ENCODE results near the gene STYK1.

DNA sequence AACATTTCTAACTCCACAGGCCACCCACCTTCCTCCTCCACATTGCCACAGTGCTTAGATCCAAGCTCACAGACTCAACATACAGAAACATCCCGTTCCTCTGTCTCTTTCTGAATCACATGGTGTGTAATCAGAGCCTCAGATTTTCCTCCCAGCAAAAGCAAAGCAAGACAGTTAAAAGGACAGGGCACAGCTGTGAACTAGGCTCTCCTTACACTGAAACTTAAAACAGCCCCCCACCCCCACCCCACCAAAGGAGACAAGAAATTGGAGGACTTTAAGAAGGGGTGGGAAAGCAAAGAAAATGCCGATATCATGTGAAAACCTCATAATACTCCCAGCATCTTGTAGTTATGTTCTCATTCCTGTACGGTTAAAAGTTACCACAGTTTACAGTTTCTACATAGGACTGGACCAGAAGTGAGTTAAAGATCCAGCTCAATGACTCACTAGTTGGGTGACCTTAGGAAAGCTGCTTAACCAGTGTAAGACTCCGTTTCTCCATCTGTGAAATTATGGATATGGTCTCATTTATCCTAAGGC is 44.5 kb upstream of the STYK1 start:
- TF ChIP-seq, protein P1, sequence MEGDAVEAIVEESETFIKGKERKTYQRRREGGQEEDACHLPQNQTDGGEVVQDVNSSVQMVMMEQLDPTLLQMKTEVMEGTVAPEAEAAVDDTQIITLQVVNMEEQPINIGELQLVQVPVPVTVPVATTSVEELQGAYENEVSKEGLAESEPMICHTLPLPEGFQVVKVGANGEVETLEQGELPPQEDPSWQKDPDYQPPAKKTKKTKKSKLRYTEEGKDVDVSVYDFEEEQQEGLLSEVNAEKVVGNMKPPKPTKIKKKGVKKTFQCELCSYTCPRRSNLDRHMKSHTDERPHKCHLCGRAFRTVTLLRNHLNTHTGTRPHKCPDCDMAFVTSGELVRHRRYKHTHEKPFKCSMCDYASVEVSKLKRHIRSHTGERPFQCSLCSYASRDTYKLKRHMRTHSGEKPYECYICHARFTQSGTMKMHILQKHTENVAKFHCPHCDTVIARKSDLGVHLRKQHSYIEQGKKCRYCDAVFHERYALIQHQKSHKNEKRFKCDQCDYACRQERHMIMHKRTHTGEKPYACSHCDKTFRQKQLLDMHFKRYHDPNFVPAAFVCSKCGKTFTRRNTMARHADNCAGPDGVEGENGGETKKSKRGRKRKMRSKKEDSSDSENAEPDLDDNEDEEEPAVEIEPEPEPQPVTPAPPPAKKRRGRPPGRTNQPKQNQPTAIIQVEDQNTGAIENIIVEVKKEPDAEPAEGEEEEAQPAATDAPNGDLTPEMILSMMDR (IDR thresholded peaks at IDR 0.05), result no peak
- TF ChIP-seq EP300 (IDR thresholded peaks at IDR 0.05), result no peak
- TF ChIP-seq POLR2A (IDR thresholded peaks at IDR 0.05), result no peak
- no peak for TF ChIP-seq POLR2AphosphoS5 (IDR thresholded peaks at IDR 0.05)
